Activated T-cell treated with anti-CD3 and anti-CD28 coated beads for 4 hours (primary cell): ENCODE measurements around the gene CDC42BPG.

Experiments
- DNase-seq: peaks from one replicate; pipeline ENCODE4 v3.0.0-alpha.2; 2020

CDC42BPG gene

DNA sequence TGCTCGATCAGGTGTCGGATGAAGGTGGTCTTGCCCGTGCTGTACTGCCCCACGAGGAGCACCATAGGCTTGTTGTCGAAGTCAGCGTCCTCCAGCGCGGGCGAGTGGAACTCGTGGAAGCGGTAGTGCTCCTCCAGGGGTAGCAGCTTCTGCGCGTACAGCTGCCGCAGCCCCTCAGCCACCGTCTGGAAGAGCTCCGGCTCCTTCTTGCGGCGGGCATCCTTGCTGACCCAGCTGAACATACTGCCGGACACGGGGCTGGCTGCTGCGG lies 33.7 kb upstream of the CDC42BPG start:
- DNase-seq = no peak

DNA sequence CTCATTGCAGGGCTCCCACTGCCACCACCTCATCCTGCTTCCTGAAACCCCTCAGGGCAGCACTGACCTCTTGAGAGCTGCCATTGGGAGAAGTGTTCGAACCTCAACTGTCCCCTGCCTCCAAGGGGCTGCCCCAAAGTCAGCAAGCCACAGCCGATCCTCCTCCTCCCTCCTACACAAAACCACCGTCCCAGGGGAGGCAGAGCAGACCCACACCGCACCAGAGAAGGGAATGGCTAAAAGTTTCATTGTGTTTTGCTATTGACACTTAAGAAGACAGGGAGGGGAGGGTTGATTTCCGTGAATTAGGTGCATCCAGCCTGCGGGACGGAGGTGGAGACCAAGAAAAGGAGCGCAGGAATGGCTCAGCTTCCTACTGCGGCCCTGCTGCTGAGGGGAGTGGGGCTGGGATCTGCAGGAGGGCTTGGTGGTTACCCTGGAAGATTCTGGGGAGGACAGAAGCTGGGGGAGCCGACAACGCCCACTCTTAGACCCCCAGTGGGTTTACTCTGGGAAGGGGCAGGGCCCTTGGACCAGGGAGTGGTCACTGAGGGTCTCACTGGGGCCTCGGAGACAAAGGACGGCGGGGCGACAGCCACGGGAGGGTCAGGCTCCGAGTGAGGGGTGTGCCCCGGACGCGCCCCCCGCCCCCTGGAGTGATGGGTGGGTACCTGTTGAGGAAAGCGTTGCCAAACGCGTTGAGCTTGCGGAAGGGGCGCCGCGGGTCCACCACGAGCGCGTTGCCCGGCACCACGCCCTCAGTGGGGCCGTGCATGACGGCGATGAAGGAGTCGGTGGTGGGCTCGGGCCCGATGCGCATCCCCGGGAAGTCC lies 33.2 kb upstream of the CDC42BPG start:
- no peak for DNase-seq

DNA sequence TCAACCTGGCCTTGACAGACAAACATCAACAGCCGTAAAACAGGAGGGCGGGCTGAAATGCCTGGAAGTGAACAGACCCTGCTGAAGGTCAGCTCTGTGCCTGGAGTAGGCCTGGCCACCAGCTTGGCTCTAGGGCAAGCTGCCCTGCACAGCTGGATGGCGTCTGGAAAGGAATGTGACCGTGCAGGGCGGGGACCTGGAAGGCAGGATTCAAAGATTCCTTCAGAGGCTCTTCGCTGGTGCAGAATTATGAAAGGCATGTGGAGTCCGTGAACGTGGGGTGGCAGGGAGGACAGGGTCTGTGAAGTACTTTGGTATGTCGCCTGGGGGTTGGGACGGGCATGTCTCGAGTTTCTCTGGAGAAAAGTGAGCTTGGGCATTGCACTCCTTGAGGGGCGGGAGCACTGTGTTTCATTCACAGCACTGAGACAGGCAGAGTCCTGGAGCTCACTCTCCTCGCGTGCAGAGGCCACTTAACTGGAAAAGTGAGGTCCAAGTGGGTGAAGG lies 32.4 kb upstream of the CDC42BPG start:
- no peak for DNase-seq

DNA sequence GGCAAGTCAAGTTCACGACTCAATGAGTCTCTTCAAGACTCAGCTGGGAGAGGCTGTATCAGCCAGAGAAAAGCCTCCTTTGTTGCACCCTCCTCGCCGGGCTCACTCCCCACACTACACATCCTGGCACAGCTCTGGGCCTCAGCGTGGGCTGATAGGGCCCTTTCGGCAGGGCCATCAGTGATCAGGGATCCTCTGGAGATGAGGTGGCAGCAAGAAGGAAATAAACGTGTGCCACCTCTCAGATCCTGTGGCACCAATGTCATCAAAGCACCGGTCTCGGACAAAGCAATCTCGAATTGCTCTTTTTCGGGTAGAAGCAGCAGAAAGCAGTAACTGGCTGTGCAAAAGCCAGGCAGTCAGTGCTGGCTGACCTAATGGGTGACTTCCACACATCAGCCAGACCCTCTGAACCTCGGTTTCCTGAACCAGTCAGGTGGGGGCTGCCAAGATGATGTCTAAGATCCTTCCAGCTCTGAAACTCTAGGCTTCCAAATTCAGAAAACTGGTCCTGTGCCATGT lies 31.8 kb upstream of the CDC42BPG start:
- no peak for DNase-seq

DNA sequence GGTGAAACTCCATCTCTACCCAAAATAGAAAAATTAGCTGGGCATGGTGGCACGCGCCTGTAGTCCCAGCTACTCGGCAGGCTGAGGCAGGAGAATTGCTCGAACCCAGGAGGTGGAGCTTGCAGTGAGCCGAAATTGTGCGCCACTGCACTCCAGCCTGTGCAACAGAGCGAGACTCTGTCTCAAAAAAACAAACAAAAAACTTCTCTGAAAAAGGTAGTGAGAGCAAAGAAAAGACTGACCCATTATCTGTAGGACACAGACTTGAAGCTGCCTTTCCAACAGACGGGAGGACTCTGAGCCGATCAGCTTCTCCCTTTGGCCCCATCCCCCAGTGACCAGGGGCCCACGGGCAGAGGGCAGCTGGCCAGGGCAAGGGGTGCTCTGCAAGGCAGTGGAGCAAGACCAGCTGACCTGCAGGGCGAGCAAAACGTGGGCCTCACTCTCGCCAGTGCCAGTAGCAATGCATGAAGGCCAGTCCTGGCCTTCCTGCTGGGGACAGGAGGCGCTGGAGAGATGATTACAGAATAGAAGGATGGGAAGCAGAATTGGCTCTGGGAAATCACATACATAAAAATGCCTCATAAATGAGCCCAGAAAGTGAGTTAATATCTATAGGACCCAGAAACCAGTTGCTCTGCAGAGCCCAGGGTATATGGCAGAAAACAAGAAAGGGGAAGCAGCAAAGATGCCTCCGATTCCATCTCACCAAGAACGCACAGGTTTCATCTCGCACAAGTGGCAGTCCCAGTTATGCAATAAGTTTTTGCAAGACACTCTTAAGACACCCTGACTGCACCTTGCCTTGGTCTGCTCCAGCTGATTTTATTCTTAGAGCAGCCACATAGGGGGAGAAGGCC lies 31.1 kb upstream of the CDC42BPG start:
- no peak for DNase-seq

DNA sequence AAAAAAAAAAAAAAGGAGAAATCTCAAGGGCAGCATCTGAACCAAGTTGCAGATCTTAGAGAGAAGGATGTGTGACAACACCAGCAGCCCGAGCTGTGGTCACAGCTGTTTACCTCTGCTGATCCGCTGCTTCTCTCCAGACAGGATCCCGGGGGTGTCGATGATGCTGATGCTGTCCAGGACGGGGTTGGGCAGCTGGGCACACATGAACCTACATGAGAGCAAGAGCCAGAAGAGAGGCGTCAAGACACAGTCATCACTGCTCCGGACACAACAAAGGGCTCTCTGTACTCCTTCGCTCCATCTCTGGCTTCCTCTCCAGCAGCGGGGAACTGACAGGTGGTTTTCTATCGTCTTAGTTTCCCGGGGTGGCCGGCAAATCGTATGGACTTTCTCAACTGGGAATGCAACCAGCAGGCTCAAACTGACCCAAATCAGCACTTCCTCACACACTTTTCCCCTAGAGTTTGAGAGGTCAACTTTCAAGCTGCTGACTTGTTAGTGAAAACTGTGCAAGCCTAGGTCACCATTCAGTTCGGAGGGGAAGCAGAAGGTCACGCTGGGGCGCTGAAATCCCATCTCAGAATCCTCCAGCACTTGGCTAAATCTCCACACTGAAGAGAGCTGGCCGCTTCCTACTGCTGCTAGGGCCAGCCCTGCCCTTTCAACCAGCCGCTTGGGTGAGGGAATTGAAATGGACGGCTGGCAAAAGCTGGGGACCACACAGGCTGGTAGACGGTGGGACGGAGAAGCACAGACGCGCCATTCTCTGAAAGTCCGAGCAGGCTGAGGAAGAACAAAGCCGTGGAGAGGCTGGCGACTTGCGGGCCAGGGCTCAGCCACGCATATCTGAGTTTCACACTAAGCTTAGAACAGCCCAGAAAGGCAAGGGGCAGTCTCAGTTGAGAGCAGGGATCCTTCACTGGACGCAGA lies 30.1 kb upstream of the CDC42BPG start:
- DNase-seq = no peak

DNA sequence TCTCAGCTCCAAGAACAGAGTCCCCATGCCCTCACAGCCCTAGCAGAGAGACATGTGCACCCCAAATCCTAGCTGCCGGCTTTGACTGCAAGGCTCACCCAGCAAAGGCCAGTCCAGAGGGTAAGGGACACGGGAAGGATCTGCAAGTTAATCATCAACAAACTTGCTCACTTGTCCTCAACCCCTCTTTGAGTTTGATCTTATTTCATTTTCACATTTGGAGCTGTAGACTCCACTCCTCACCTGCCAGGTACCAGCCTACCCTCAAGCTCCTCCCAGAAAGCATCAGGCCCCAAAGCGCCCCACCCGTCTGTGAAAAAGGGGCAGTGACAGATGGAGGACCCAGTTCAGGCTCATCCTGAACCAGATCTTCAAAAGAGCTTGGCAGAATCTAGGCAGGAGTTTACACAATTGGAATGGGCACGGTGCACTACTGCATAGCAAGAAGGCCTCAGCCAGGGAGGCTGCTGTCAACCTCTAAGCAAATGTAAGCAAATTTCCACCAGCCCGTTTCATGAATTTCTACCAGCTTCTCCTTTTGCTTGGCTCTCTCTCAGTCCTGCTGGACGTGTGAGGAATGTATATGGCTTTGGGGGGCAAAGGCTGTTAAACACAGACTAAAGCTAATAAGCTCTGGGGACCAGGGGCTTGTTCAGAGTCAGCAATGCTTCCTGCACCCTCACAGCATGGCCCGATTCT lies 28.5 kb upstream of the CDC42BPG start:
- DNase-seq = no peak

DNA sequence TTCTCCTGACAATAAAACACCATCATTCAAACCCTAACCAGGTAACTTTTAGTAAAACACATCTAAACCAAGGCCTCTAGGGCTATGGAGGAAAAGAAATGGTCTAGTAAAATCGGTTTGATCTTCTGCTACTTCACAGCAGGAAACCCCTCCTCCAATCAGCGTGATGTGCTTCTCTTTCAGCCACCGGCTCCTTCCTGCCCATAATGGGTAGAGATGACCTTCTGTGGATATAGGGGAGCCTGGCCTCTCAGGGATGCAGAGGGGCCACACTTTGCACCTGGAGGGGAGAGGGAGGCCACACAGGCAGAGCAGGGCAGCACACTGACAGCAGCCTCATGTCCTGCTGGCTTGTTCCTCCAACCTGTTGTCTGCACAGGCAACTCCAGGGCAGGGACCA lies 27.0 kb upstream of the CDC42BPG start:
- no peak for DNase-seq

DNA sequence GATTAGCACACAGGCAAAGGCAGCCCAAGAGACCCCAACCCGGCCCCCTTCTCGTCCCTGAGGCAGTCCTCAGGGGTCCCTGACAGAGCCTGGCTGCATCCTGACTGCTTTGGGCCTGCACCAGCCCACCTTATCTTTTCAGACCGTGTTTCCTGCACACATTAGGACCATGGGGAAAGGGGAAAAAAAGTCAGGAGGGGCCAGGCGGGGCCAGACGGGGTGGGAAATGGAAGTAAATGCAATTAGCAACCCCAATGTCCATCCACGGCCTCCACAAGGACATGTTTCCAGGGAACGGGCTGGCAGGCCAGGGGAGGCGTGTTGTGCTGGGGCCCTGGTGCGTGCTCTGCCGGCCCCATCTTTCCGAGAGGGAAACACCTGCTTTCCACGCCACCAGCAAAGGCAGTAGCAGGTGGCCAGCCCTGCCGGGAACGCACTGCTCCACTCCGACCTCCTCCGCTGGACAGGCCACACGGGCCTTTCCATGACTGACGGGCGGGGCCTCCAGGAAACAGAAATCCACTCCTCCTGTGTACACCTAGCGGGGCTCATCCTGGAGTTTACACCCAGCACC lies 26.5 kb upstream of the CDC42BPG start:
- no peak for DNase-seq

DNA sequence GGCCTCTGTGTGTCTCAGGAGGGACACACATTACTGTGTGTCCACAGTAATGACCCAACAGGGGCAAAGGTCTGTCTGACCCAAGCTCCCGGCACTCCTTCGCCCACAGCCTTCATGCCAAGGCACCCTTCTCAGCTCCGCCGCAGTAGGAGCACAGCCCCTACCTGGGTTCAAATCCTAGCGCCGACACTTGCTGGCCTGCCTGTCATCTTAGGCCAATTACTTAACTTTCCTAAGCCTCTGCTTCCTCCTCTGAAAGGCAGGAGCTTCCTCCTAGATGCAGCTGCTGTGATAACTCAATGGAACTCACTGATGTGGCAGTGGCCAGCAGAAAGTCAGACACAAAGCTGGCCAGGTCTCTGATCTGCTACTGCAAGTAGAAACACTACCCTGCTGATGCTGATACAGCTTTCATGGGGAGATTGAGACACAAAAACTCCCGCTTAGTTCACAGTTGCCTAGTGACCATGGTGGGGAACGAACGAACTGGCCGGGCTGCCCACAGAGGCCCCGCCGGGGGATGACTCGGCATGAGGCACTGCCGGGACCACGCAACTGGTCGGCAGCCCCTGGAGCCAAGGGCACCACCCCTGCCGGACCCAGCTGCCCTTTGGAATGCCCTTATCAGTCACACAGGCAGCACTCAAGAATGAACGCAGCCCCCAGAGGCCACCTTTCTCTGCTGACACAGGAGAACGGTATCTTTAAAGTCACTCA lies 25.9 kb upstream of the CDC42BPG start:
- no peak for DNase-seq

DNA sequence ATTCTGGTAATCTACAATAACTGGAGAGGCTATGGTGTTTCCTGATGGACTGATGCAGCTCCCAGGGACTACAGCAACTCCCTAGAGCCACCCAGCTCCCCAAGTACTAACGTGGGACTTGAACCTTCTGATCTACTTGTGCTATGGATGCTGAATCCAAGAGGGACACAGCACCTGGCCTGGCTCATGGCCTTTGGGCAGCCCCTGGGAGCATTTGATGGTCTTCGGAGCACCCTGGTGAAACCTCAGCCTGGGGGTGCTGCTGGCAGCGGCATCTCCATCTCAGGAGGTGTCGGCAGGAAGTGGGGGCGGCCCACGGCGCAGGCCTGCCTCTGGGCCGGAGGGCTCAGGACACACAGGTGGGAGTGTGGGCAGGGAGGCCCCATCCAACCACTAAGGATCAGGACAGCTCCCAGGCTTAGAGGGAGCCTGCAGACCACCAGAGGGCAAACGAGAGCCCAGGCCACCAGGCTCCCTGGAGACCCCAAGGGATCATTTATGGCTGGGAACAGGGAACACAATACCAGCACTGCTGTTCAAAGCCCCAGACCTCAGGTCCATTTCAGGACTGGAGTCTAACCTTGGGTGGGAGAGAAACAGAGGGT lies 25.2 kb upstream of the CDC42BPG start:
- DNase-seq = no peak

DNA sequence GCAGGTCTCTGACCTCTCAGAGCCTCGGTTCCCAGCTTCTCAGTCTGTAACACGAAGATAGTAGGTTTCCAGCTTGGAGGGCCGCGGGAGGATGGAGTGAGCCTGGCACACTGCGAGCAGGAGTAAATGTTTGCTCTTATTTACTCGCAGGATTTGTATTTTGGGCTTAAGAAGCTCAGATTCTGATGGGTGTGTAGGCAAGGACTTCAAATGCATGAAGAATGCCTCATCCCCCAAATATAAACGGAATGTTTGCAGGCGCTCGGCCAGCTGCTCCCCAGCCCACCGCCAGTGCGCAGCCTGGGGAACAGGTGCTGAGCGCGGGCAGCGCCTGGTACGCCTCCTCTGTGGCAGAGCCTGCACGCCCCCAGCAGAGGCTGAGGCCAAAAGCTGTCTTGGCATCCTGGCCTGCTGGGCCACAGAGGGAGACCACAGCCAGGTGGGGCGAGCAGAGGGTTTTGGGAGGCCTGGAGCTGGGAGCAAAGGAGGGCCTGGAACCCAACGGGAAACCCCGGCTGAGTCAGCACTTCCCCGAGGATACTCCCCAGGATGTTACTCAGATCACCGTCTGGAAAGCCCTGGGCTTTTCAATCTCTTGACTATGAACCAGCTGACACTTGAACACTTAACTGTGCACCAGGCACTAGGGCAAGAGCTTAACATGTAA lies 24.6 kb upstream of the CDC42BPG start:
- DNase-seq = no peak

DNA sequence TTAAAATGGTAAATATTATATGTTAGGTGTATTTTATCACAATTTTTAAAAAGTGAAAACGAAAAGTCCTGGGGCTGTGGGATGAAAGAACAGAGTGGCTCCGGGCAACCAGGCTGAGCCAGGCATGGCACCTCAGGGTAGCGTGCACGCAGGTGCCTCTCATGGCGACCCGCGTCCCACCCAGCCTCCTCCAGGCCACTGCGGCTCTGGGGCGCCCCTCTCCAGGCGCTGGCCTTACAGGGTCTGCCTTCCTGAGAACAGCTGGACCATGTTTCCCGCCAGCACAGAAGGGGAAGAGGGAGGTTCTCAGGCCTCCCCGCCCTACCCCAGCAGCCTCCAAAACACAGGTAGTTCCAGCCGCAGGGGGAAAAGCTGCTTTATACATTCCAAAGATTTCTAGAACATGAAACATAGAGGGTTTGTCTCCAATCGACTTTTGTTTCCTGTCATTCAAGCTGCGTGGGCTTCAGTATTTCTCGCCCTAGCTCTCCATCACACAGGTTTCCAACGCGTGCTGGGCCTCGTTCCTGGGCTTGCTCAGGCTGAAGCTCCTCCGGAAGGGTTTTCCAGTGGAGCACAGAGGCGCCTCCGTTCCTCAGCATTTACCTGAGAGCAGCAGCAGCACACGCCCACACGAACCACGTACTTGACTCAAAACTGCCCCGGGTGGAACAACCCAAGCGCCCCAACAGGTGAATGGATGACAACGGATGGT lies 23.5 kb upstream of the CDC42BPG start:
- no peak for DNase-seq

DNA sequence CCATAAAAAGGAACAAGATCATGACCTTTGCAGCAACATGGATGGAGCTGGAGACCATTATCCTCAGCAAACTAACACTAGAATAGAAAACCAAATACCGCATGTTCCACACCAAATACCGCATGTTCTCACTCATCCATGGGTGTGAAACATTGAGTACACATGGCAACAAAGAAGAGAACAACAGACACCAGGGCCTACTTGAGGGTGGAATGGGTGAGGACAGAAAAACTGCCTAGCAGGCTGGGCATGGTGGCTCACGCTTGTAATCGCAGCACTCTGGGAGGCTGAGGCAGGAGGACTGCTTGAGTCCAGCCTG lies 21.7 kb upstream of the CDC42BPG start:
- no peak for DNase-seq

DNA sequence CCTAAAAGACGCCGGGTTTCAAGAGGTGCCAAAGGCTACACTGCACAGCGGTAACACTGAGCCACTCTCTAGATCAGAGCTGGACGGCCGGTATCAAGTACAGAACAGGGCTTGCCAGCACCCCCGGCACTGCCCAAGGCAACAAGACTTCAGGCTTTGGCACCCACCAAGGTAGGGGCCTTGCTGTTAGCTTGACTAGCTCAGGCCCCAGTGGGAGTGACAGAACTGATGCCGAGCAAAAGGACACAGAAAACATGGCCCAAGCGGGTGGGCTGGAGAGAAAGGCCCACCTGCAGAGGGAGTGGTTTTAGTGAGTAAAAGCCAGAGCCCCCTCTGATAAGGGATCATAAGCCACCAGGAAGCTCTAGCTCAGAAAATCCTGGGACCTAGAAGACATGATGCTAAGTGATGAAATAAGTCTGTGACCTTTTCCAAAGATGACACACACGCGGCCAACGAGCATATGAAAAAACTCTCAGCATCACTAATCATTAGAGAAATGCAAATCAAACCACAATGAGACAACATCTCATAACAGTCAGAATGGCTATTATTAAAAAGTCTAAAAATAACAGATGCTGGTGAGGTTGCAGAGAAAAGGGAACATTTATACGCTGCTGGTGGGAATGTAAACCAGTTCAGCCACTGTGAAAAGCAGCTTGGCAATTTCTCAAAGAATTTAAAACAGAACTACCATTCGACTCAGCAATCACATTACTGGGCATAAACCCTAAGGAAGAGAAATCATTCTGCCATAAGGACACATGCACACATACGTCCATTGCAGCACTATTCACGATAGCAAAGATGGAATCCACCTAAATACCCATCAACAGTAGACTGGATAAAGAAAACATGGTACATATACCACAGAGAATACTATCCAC lies 21.1 kb upstream of the CDC42BPG start:
- DNase-seq = no peak

DNA sequence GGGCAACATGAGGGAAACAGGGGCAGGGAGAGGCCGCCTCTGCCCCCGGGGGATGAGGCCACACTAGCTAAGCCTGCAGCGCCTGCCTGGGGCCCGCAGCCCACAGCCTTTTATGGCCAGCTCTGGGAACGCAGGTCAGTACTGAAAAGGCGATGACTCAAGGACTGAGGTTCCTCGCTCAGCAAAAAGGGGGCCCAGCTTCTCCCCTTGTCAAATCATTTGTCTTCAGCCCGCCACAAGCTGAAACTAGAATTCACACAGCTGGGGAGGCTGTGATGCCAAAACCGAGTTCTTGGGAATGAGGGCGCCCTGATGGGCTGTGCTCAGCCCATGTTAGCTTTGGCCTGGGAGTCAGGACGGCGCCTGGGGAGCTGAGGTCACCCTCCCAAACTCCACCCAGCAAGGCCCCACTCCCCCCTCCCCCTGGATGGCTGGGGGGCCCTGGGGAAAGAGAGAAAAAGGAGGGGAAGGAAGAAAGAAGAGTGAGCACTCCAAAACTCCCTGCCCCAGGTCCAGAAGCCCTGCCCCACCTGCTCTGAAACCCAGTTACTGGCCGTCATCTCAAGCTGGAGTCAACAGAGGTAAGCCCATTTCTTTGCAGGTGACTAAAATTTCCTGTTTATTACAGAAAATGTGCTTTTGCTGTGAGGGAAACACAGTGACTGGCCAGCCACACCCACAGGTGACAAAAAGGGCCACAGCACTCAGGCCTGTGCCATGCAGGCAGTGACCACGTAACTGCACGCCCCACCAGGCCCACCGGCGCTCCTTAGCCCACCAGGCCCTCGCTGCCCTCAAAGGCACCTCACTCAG lies 20.2 kb upstream of the CDC42BPG start:
- DNase-seq = no peak

DNA sequence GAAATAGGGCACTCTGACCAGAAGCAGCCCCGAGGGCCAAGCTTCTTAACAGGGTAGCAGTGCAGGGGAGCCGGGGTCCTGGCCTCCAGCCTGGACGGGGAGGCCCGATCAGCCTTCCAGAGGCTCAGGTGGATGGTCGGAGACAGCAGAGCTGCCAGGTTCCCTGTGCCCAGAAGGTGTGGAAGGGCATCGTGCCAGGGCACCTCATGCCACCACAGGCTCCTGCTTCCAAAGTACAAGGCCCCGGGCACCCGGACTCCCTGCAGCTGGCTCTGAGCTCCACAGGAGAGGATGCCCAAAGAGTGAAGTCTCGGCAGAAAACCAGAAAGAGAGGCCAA lies 19.7 kb upstream of the CDC42BPG start:
- DNase-seq = no peak
